ENCODE results near the gene ANKRD11. TPM values are rescaled to one million over a fixed set of nuclear protein-coding genes. Genes with fewer than 3 reads are reported as not detected.
A peak's percentile ranks its signal among the peaks of the same experiment; 100 is the strongest.

ANKRD11 gene
- total and polyA plus RNA-seq, 8 donors = 90.7 to 123 (median 98.4) TPM

GRCh38 chr16:89289428-89290395 is 200.6 kb downstream of the ANKRD11 start:
- H3K27ac ChIP-seq = no peak overlapping the region
- ATAC-seq (peak; percentile 81), DNase-seq (peak; percentile 15 to 93 (median 66))
- peaks cover 0 to 69% of the 10 kb centered on the region in 2 donors for H3K36me3 ChIP-seq
- intact Hi-C loops (cut with DNase I) = no loop called here
- peak; percentile 84 for TF ChIP-seq CTCF (IDR thresholded peaks at IDR 0.05)
- H3K4me3 ChIP-seq = no peak overlapping the region
- no peaks in the 10 kb centered on the region for H3K27me3 ChIP-seq
- H3K4me1 ChIP-seq = peaks cover 3 to 21% of the 10 kb centered on the region in 2 donors
- H3K9me3 ChIP-seq = no peaks in the 10 kb centered on the region

- DNase-seq = peak in 1 of 4 donors; percentile 67
Observed at GRCh38 chr16:89288966-89289365, 201.4 kb downstream of the ANKRD11 start.

GRCh38 chr16:89288577-89288844 is 201.8 kb downstream of the ANKRD11 start:
- no peaks in the 10 kb centered on the region for H3K27me3 ChIP-seq
- H3K27ac ChIP-seq = no peak overlapping the region
- DNase-seq = peak in 1 of 4 donors; percentile 37
- no peak for ATAC-seq
- H3K36me3 ChIP-seq = peaks cover 0 to 81% of the 10 kb centered on the region in 2 donors
- H3K9me3 ChIP-seq = no peaks in the 10 kb centered on the region
- no peak overlapping the region for H3K4me3 ChIP-seq
- intact Hi-C loops (cut with DNase I) = no loop called here
- peaks cover 0 to 10% of the 10 kb centered on the region in 2 donors for H3K4me1 ChIP-seq
- no peak for TF ChIP-seq CTCF (IDR thresholded peaks at IDR 0.05)

More at GRCh38 chr16:89288966-89289365, 201.4 kb downstream of the ANKRD11 start:
- no peak for TF ChIP-seq CTCF (IDR thresholded peaks at IDR 0.05)
- Histone ChIP-seq H3K4me3 (no peak overlapping the region), H3K36me3 (peaks cover 0 to 76% of the 10 kb centered on the region in 2 donors), H3K9me3 (no peaks in the 10 kb centered on the region), H3K27me3 (no peaks in the 10 kb centered on the region), H3K4me1 (peaks cover 3 to 14% of the 10 kb centered on the region in 2 donors), H3K27ac (no peak overlapping the region)
- no peak for ATAC-seq
- intact Hi-C loops (cut with DNase I) = no loop called here

- intact Hi-C loops (cut with DNase I) = no loop called here
- H3K9me3 ChIP-seq = no peaks in the 10 kb centered on the region
- peaks cover 0 to 8% of the 10 kb centered on the region in 2 donors for H3K4me1 ChIP-seq
- H3K4me3 ChIP-seq = no peak overlapping the region
- H3K27me3 ChIP-seq = no peaks in the 10 kb centered on the region
- no peak for TF ChIP-seq CTCF (IDR thresholded peaks at IDR 0.05)
- H3K27ac ChIP-seq = no peak overlapping the region
- ATAC-seq (no peak), DNase-seq (peak in 1 of 4 donors; percentile 57)
- peaks cover 0 to 86% of the 10 kb centered on the region in 2 donors for H3K36me3 ChIP-seq
Observed at GRCh38 chr16:89287777-89288576, 202.4 kb downstream of the ANKRD11 start.

- no peak for ATAC-seq
- no peak overlapping the region for H3K4me3 ChIP-seq
- intact Hi-C loops (cut with DNase I) = no loop called here
- H3K9me3 ChIP-seq = no peaks in the 10 kb centered on the region
- peaks cover 0 to 97% of the 10 kb centered on the region in 2 donors for H3K36me3 ChIP-seq
- H3K4me1 ChIP-seq = no peaks in the 10 kb centered on the region
- peak in 1 of 4 donors; percentile 58 for DNase-seq
- no peak for TF ChIP-seq CTCF (IDR thresholded peaks at IDR 0.05)
- no peak overlapping the region for H3K27ac ChIP-seq
- H3K27me3 ChIP-seq = no peaks in the 10 kb centered on the region
Observed at GRCh38 chr16:89286096-89286495, 204.3 kb downstream of the ANKRD11 start.

All from left lung (tissue), 10 donors.